Measurements from ENCODE around the gene YES1.

YES1 gene

GRCh38 chr18:679516-679915 lies 132.5 kb downstream of the YES1 start:
- Histone ChIP-seq H3K79me2 (ENCODE audit: insufficient read depth, low read length) (no peaks in the 10 kb centered on the region), H3K27ac (ENCODE audit: low read depth, low read length, poor library complexity, severe bottlenecking) (no peak overlapping the region), H3K4me1 (ENCODE audit: insufficient read depth, low read length, severe bottlenecking) (no peaks in the 10 kb centered on the region), H3K36me3 (ENCODE audit: insufficient read depth, low read length) (peaks cover 5% of the 10 kb centered on the region; the same call in 1 of the 2 replicates), H3K9ac (ENCODE audit: low read length) (no peak overlapping the region), H3K9me2 (ENCODE audit: low read depth, low read length) (no peaks in the 10 kb centered on the region), H3K4me2 (ENCODE audit: low read length) (no peak overlapping the region), H3K4me3 (ENCODE audit: low read depth, low read length, poor library complexity, severe bottlenecking) (no peak overlapping the region), H3K9me3 (ENCODE audit: low read length) (no peaks in the 10 kb centered on the region), H4K20me1 (ENCODE audit: insufficient read depth, low read length) (no peaks in the 10 kb centered on the region), H3F3A (ENCODE audit: insufficient read depth, low read length) (no peaks in the 10 kb centered on the region), H2AFZ (ENCODE audit: low read length) (no peak overlapping the region), H3K27me3 (ENCODE audit: insufficient read depth, low read length) (no peaks in the 10 kb centered on the region)
- TF ChIP-seq CTCF (IDR thresholded peaks at IDR 0.05; ENCODE audit: low read length) (no peak), EZH2 (IDR thresholded peaks at IDR 0.05; ENCODE audit: borderline replicate concordance, low read length) (no peak)

GRCh38 chr18:678482-679182 lies 133.4 kb downstream of the YES1 start:
- TF ChIP-seq CTCF (IDR thresholded peaks at IDR 0.05; ENCODE audit: low read length), result no peak
- TF ChIP-seq EZH2 (IDR thresholded peaks at IDR 0.05; ENCODE audit: borderline replicate concordance, low read length), result no peak

GRCh38 chr18:677951-678381 lies 134.1 kb downstream of the YES1 start:
- Histone ChIP-seq H3K4me2 (ENCODE audit: low read length) (no peak overlapping the region), H2AFZ (ENCODE audit: low read length) (no peak overlapping the region), H3K27me3 (ENCODE audit: insufficient read depth, low read length) (no peaks in the 10 kb centered on the region), H3K9ac (ENCODE audit: low read length) (no peak overlapping the region), H3K79me2 (ENCODE audit: insufficient read depth, low read length) (no peaks in the 10 kb centered on the region), H3K4me3 (ENCODE audit: low read depth, low read length, poor library complexity, severe bottlenecking) (no peak overlapping the region), H3K9me2 (ENCODE audit: low read depth, low read length) (no peaks in the 10 kb centered on the region), H3K27ac (ENCODE audit: low read depth, low read length, poor library complexity, severe bottlenecking) (no peak overlapping the region), H3K36me3 (ENCODE audit: insufficient read depth, low read length) (peaks cover 7% of the 10 kb centered on the region), H3F3A (ENCODE audit: insufficient read depth, low read length) (no peaks in the 10 kb centered on the region), H3K9me3 (ENCODE audit: low read length) (no peaks in the 10 kb centered on the region), H3K4me1 (ENCODE audit: insufficient read depth, low read length, severe bottlenecking) (no peaks in the 10 kb centered on the region), H4K20me1 (ENCODE audit: insufficient read depth, low read length) (no peaks in the 10 kb centered on the region)
- TF ChIP-seq EZH2 (IDR thresholded peaks at IDR 0.05; ENCODE audit: borderline replicate concordance, low read length) (no peak), CTCF (IDR thresholded peaks at IDR 0.05; ENCODE audit: low read length) (no peak)

More at GRCh38 chr18:678482-679182, 133.4 kb downstream of the YES1 start:
- Histone ChIP-seq H3K79me2 (ENCODE audit: insufficient read depth, low read length) (no peaks in the 10 kb centered on the region), H2AFZ (ENCODE audit: low read length) (no peak overlapping the region), H3K27me3 (ENCODE audit: insufficient read depth, low read length) (no peaks in the 10 kb centered on the region), H3K36me3 (ENCODE audit: insufficient read depth, low read length) (peaks cover 5% of the 10 kb centered on the region; the same call in 1 of the 2 replicates), H3K4me2 (ENCODE audit: low read length) (no peak overlapping the region), H3K9me3 (ENCODE audit: low read length) (no peaks in the 10 kb centered on the region), H4K20me1 (ENCODE audit: insufficient read depth, low read length) (no peaks in the 10 kb centered on the region), H3K9me2 (ENCODE audit: low read depth, low read length) (no peaks in the 10 kb centered on the region), H3K9ac (ENCODE audit: low read length) (no peak overlapping the region), H3K4me3 (ENCODE audit: low read depth, low read length, poor library complexity, severe bottlenecking) (no peak overlapping the region), H3K27ac (ENCODE audit: low read depth, low read length, poor library complexity, severe bottlenecking) (no peak overlapping the region), H3F3A (ENCODE audit: insufficient read depth, low read length) (no peaks in the 10 kb centered on the region), H3K4me1 (ENCODE audit: insufficient read depth, low read length, severe bottlenecking) (no peaks in the 10 kb centered on the region)
